K562 (cell line): ENCODE results near the gene VWA7. TPM values are rescaled to one million over a fixed set of nuclear protein-coding genes. Genes with fewer than 3 reads are reported as not detected.

ENCODE experiments used
- MAX ChIP-seq: sonication (generic); formaldehyde crosslinking; IDR thresholded peaks from 2 replicates; pipeline ENCODE4 v1.9.0; 2022; ENCODE audit warnings: mild to moderate bottlenecking, missing genetic modification reagents
- MCM7 ChIP-seq, 2 experiments: fragments of 450-650 bp; IDR thresholded peaks; 2 replicates each; pipeline ENCODE4 v1.6.1; 2016 to 2018
- NEUROD1 ChIP-seq: fragments of 150-350 bp; IDR thresholded peaks from 2 replicates; pipeline ENCODE4 v1.6.1; 2014; ENCODE audit warnings: borderline replicate concordance, low read length, low read depth; ENCODE audit not compliant: partially characterized antibody
- NFATC3 ChIP-seq: fragments of 450-650 bp; IDR thresholded peaks from 2 replicates; pipeline ENCODE4 v1.6.1; 2017; ENCODE audit warnings: mild to moderate bottlenecking
- PRPF4 ChIP-seq: fragments of 200-400 bp; formaldehyde crosslinking; IDR thresholded peaks from one replicate; pipeline ENCODE4 v1.6.1; 2017; ENCODE audit warnings: low read length, low read depth, mild to moderate bottlenecking; ENCODE audit not compliant: insufficient read depth, poor library complexity, severe bottlenecking
- PTRF ChIP-seq: fragments of 450-650 bp; IDR thresholded peaks from 2 replicates; pipeline ENCODE4 v1.6.1; 2016; ENCODE audit warnings: mild to moderate bottlenecking, missing genetic modification characterization, missing compliant biosample characterization
- RBFOX2 ChIP-seq: fragments of 200-400 bp; formaldehyde crosslinking; IDR thresholded peaks from 2 replicates; pipeline ENCODE4 v1.6.1; 2017; ENCODE audit warnings: low read depth, mild to moderate bottlenecking, low read length, moderate library complexity
- SMARCB1 ChIP-seq: IDR thresholded peaks from 2 replicates; pipeline ENCODE4 v1.6.1; 2011; ENCODE audit warnings: improper control_type of control experiment, low read depth; ENCODE audit not compliant: insufficient read length
- TFAP4 ChIP-seq: sonication (generic); formaldehyde crosslinking; IDR thresholded peaks from 2 replicates; pipeline ENCODE4 v1.8.0; 2022; ENCODE audit warnings: missing genetic modification reagents, mild to moderate bottlenecking, moderate library complexity, borderline replicate concordance
- XRCC4 ChIP-seq: IDR thresholded peaks from one replicate; pipeline ENCODE4 v1.6.1; 2011; ENCODE audit not compliant: insufficient read depth, insufficient read length; ENCODE audit errors: extremely low read depth
- ZNF354B ChIP-seq: fragments of 250-450 bp; sonication (Bioruptor Pico); IDR thresholded peaks from 2 replicates; pipeline ENCODE4 v1.4.0; 2020
- ZNF395 ChIP-seq: fragments of 200-800 bp; sonication (Bioruptor generic); IDR thresholded peaks from 2 replicates; pipeline ENCODE4 v1.6.1; 2017; ENCODE audit warnings: missing genetic modification characterization, missing compliant biosample characterization
- ZNF639 ChIP-seq, 2 experiments: fragments of 200-800 bp in 1 of 2; sonication (Bioruptor generic) in 1 of 2; sonication (generic) in 1 of 2; formaldehyde crosslinking in 1 of 2; IDR thresholded peaks in 1 of 2; conservative IDR thresholded peaks in 1 of 2; 2 replicates each; pipeline versions ENCODE4 v1.5.0 to v1.6.1; 2016 to 2020; ENCODE audit warnings: missing compliant biosample characterization in 1 of 2, missing genetic modification characterization in 1 of 2, missing genetic modification reagents in 1 of 2
- ZNF780A ChIP-seq: fragments of 250-450 bp; sonication (Bioruptor Pico); IDR thresholded peaks from 2 replicates; pipeline ENCODE4 v1.5.0; 2021; ENCODE audit warnings: mild to moderate bottlenecking
- polyA plus RNA-seq, 8 experiments: library from polyadenylated mRNA; depleted of rRNA in 4 of 8; stranded (reverse) in 5 of 8; unstranded in 3 of 8; fragments of >200 nt; fragmentation: Nextera tagmentation in 2 of 8; fragmentation: Illumina TruSeq in 1 of 8; extraction: Ambion mirVana in 2 of 8; extraction: Trizol in 1 of 8; gene quantifications; 2 replicates each; pipeline versions ENCODE4 v1.2.1 to v1.2.3, GENCODE V29; 2011 to 2014; ENCODE audit warnings: inconsistent platforms in 1 of 8, missing spikeins in 1 of 8
- total RNA-seq, 7 experiments: library from RNA; depleted of rRNA in 6 of 7; stranded (reverse); fragments of >200 nt in 6 of 7; fragmentation: Illumina TruSeq in 2 of 7; extraction: Trizol in 2 of 7; gene quantifications; 2 replicates each; pipeline versions ENCODE4 v1.2.1 to v1.2.3, GENCODE V29; 2011 to 2021; ENCODE audit warnings: low replicate concordance in 1 of 7

VWA7 gene
- total and polyA plus RNA-seq, 9 of the 15 experiments (the other 6 are each of a cell fraction or from before 2014, with no cell fraction given), result 0.18 to 2.9 (median 0.95) TPM

GRCh38 chr6:31791324-31792089 is 14.4 kb upstream of the VWA7 start (continued):
- TF ChIP-seq NEUROD1 (peak; percentile 40), ZNF395 (CRISPR knock-in tag) (no peak), XRCC4 (no peak), TFAP4 (CRISPR knock-in tag) (peak; percentile 33; the same call in 1 of the 2 replicates), MAX (CRISPR knock-in tag) (no peak; the same call in 1 of the 2 replicates), ZNF780A (no peak), PRPF4 (no peak), ZNF639 (CRISPR knock-in tag; conservative IDR thresholded peaks at IDR 0.05 in 1 of 2, IDR thresholded peaks at IDR 0.05 in 1 of 2) (0 out of 4 replicates have a peak, but pooled peaks of 1 of the 2 experiments have one; percentile 30), NFATC3 (no peak), MCM7 (IDR thresholded peaks at IDR 0.05) (no peak), PTRF (tag) (no peak), SMARCB1 (no peak), ZNF354B (no peak), RBFOX2 (peak; percentile 46)
